Activated naive CD4-positive, alpha-beta T cell treated with Interleukin-2 at 50 U/mL for 16 hours (primary cell): ENCODE data around the gene KCNN2.
"Not testable (repeated sequence)": the region's sequence is repeated elsewhere in the genome, so short reads cannot be mapped to it uniquely, and the experiment has no call there.

Experiments used
- DNase-seq: peaks from one replicate; pipeline ENCODE4 v3.0.0-alpha.2; 2020

Gene KCNN2

GRCh38 chr5:114427204-114427603 is 65.3 kb downstream of the KCNN2 start:
- DNase-seq = no peak

GRCh38 chr5:114430532-114430931 is 68.7 kb downstream of the KCNN2 start:
- no peak for DNase-seq

GRCh38 chr5:114432684-114433083 is 70.8 kb downstream of the KCNN2 start:
- DNase-seq = not testable (repeated sequence)

- no peak for DNase-seq
Measured at GRCh38 chr5:114434396-114435219, 72.7 kb downstream of the KCNN2 start.

GRCh38 chr5:114435220-114435481 is 73.3 kb downstream of the KCNN2 start:
- no peak for DNase-seq

- no peak for DNase-seq
Measured at GRCh38 chr5:114435885-114436299, 74.0 kb downstream of the KCNN2 start.

GRCh38 chr5:114437936-114438335 is 76.1 kb downstream of the KCNN2 start:
- DNase-seq = no peak

- DNase-seq = no peak
Measured at GRCh38 chr5:114438471-114438870, 76.6 kb downstream of the KCNN2 start.

- no peak for DNase-seq
Measured at GRCh38 chr5:114447084-114447773, 85.4 kb downstream of the KCNN2 start.

- DNase-seq = no peak
Measured at GRCh38 chr5:114448481-114448880, 86.6 kb downstream of the KCNN2 start.

- peak; percentile 25 for DNase-seq
Measured at GRCh38 chr5:114449860-114450421, 88.1 kb downstream of the KCNN2 start.

- DNase-seq = no peak
Measured at GRCh38 chr5:114450437-114450836, 88.6 kb downstream of the KCNN2 start.

- DNase-seq = no peak
Measured at GRCh38 chr5:114458726-114459125, 96.9 kb downstream of the KCNN2 start.

- no peak for DNase-seq
Measured at GRCh38 chr5:114467171-114467570, 105.3 kb downstream of the KCNN2 start.

- no peak for DNase-seq
Measured at GRCh38 chr5:114467729-114468128, 105.9 kb downstream of the KCNN2 start.

- no peak for DNase-seq
Measured at GRCh38 chr5:114469372-114469771, 107.5 kb downstream of the KCNN2 start.

- no peak for DNase-seq
Measured at GRCh38 chr5:114471529-114471928, 109.7 kb downstream of the KCNN2 start.

- no peak for DNase-seq
Measured at GRCh38 chr5:114473541-114473940, 111.7 kb downstream of the KCNN2 start.

GRCh38 chr5:114477816-114478334 is 116.0 kb downstream of the KCNN2 start:
- no peak for DNase-seq

- no peak for DNase-seq
Measured at GRCh38 chr5:114500756-114501155, 138.9 kb downstream of the KCNN2 start.

- no peak for DNase-seq
Measured at GRCh38 chr5:114504560-114504959, 142.7 kb downstream of the KCNN2 start.

GRCh38 chr5:114524221-114524620 is 162.4 kb downstream of the KCNN2 start:
- no peak for DNase-seq

- no peak for DNase-seq
Measured at GRCh38 chr5:114544561-114544960, 182.7 kb downstream of the KCNN2 start.
